HG03175 (cell line): Measurements from ENCODE around the gene CFAP47.
"Not testable (repeated sequence)": the region's sequence is repeated elsewhere in the genome, so short reads cannot be mapped to it uniquely, and the experiment has no call there.

Experiments
- ATAC-seq: cut with Tn5 transposase; IDR thresholded peaks from one replicate; pipeline ENCODE4 v1.9.1; 2021; ENCODE audit warnings: mild to moderate bottlenecking, moderate library complexity; ENCODE audit not compliant: unreplicated experiment

CFAP47 gene, protein sequence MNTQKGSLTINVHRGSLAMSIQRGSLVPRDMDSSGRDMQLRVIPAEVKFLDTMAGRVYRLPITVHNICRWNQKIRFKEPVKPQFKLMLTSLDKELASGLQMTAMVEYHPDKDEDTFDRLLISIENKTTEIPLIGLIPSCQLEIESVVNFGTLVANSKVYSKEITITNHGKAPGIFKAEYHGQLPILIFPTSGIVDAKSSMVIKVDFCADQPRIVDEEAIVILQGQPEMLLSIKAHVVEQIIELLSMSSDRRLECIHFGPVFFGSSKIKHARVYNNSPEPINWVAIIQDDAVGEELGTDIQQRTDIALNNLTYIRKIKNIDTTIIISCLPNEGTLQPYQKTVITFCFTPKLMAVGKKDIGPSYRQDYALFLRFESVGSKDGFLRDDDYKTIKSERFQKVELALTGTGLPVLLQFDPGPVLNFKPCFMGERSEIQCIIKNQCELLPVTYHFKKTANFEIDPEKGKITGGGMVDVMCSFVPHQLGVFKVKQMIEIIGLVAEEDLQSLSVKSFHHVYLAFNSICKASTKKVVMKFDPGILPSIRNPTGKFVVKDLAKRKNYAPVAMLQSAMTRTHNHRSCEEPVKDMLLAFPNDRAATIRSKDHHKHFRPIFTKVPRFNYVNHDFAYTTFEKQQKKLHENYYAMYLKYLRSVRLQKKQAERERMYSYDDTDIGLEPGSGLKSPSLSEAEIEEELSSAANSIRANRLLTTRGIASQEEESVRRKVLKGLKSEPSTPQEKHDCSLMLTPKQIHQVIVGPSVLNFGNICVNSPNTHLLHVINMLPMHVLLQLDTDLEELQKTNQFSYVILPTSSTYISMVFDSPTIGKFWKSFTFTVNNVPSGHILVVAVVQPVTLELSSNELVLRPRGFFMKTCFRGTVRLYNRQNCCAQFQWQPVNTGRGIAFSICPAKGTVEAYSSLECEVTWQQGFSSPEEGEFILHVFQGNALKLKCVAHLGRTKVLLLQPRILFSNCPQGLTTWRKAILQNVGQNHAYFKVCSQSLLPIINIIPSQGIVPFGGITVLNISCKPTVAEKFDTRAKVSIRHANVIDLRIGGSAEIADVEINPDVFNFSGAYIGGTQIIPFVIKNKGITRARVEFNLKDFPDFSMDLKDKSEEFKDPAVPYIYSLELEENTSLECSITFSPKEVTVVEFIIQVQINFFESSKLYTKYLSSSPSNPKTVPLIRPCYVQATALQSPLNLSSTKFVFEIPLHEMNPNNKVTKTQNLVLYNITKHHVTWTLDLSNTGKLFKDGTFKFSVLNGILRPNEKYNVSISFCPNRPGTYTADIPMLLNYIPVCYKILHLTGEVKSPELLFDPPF (N-terminal part only)

DNA sequence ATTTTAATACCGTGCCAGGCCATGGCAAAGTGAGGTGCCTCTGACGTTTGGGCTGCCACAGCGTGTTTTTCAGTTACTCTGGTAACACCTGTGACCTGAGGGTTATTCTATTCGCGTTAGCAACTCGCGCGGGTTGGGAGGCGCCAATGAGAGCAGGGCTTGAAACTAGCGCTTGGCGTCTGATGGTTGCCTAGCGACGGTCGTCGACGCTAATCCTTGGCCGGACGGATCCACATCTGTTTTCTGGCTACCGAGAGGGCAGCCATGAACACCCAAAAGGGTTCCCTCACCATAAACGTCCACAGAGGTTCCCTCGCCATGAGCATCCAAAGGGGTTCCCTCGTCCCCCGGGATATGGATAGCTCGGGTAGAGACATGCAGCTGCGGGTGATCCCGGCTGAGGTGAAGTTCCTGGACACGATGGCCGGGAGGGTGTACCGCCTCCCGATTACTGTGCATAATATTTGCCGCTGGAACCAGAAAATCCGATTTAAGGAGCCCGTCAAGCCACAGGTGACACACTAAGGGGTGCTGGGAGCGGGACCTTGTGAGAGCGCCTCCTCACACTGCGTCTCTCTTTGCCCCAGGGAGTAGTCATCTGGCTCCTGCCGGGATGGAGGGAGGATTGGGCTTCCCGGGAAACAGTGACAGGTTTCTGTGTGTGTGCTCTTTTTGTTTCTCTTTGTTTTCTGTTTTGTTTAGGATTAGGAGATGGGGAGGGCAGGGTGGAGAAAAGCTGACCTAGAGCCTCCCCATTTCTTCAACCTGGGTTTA, at the start of gene CFAP47:
CFAP47 (plus strand) TSS at position 199 of the 774 bp plus-strand sequence; CDS start at position 265, 66 bp downstream.
- no peak for ATAC-seq

DNA sequence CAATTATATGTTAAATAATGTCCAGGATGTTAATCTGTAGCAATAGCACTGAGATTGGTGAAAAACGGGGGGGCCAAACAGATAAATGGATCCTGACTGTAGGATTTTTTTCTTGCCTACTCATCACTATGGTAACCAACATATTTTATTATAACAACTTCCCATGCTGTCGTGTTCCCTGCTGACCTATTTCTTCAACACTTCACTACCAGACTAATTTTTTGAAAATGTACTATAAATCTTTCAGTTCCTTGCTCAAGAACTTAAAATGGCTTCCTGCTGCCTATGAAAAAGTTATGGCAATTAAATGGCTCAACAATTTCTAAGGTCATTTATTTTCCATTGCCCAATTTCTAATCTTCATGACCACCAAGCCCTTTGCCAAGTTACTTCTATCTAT, 38.9 kb upstream of the CFAP47 start:
- no peak for ATAC-seq

DNA sequence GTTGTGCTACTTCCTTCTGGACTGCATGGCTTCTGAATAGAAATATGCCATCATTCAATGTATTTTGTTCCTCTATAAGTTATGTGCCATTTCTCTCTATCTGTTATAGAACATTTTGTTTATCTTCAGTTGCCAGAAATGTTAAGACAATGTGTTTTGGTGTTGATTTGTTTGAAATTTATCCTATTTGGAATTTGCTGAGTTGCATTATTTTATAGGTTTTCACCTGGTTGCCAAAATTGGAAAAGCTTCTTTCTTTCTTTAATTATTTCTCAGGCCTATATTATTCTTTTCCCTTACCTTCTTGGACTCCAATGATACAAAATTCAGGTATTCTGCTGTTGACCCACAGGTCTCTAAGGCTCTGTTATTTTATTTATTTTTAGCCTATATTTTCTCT, 33.4 kb upstream of the CFAP47 start:
- ATAC-seq: no peak

DNA sequence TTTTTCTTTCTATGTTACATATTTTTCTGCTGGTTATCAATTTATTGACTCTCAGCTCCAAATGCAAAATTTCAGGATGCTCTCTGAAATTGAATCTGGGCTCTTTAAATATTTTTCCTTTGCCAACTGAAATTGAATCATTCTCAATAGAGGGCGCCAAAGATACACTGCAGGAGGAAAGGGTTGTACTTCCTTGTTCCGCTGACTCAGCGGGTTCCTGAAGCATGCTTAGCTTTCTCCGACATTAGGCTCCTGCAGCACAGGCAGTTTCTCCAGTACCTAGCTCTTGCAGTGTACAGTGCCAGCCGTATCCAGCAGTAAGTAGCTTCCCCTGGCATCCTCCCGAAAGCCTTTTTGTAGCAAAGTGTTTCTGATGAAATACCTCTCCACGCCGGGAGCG, 28.8 kb upstream of the CFAP47 start:
- ATAC-seq: no peak

DNA sequence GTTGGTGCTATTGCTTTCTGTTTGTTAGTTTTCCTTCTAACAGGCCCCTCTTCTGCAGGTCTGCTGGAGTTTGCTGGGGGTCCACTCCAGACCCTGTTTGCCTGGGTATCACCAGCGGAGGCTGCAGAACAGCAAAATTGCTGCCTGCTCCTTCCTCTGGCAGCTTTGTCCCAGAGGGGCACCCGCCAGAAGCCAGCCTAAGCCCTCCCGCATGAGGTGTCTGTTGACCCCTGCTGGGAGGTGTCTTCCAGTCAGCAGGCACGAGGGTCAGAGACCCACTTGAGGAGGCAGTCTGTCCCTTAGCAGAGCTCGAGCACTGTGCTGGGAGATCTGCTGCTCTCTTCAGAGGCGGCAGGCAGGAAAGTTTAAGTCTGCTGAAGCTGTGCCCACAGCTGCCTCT, 67.3 kb downstream of the CFAP47 start:
- not testable (repeated sequence) for ATAC-seq

DNA sequence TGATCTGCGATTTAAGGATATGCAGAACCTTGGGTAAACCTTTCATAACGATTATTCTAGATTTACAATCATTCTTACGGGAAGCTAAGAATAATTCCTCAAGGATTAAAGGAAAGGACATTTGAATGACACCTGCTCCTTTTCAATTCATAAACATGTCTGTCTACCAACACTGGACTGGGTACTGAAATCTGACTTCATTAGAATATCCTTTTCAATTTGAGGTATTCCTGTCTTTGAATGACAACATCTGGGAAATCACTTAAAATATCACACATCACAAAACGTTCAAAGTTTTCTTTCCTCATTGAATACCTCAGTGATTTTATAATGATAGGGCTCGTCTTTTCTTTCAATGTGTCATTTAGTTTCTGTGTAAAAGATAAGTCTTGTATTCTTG, 87.7 kb downstream of the CFAP47 start:
- ATAC-seq: no peak

DNA sequence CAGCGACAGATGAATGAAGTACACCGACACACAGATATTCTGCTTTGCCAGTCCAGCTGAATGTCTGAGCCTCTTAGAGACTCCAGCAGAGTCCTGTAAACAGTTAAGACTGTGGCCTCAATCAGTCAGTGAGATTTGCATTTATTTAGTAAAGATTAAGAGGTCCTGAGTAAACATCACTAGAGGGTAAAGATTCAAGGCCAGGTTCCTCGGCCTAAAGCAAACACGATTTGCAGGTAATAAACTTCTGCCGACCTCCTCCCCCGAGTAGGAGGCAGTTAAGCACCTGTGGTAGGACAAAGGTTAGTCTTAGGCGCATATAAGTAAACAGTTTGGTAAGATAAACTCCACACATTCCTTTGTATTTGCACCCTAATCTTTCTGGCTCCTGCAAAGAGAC, 99.6 kb downstream of the CFAP47 start:
- ATAC-seq: no peak

DNA sequence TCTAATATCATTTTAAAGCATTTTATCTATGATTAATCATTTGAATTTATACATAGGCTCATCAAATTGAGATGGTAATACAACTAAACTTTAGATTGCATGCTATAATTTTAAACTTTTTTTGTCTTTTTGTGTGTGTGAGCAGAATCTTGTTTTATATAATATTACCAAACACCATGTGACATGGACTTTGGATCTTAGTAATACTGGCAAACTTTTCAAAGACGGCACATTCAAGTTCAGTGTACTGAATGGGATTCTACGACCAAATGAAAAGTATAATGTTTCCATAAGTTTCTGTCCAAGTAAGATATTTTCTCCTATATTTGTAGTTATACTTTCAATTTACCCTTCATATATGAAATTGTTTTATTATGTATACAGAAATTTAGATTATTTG, 116.0 kb downstream of the CFAP47 start:
- no peak for ATAC-seq

DNA sequence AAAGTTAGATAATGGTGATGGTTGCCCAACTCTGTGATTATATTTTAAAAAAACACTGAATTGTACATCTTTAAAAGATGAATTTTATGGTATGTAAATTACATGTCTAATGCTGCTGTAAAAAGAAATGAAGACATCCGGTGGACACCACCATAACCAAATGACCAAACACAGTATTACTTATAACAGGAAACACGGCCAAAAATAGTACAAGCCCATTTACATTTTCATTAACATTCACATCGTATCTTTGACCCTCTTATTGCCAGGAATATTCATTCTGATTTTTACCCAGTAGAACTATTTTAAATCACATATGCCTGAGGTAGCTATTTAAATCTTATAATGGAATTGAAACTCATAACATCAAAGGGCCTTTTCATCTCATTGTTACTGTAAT, 143.2 kb downstream of the CFAP47 start:
- no peak for ATAC-seq

DNA sequence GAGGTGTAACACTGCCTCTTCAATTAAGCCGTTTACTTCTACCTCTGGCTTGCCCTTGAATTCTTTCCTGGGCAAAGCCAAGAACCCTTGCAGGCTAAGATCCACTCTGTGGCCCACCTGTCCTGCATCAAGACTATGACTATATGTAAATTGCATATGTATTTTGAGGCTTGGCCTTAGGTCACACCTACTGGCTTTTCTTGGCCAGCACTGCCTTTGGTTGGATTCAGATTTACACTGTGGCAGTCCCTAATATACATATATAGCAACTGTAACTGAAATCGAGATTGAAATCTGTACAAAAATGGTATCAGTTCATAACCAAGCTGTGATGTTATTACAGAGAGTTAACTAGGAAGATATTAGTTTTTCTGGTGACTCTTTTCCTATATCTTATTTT, 151.5 kb downstream of the CFAP47 start:
- no peak for ATAC-seq

DNA sequence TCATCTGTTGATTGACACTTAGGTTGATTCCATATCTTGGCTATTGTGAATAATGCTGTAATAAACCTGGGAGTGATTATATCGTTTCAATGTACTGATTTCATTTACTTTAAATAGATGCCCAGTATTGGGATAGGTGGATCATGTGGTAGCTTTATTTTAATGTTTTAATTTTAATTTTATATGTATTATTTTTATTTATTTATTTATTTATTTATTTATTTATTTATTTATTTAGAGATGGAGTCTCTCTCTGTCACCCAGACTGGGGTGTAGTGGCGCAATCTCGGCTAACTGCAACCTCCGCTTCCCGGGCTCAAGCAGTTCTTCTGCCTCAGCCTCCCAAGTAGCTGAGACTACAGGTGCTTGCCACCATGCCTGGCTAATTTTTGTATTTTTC, 155.5 kb downstream of the CFAP47 start:
- ATAC-seq: not testable (repeated sequence)

DNA sequence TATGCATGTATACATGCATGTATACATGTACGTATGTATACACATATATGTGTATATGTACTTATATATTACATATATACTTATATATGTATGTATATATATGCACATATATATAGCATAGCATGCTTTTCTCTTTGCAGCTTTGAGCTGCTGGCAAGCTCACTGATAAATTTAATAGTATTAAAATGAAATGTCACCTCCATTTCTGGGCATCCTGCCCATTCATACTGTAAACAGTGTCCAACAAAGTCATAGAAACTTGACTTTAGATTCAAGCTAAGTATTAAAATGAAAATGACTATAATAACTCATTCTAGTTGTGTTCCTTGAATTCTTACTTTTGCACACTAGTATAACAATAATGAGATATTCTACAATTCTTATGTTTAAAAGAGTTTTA, 163.7 kb downstream of the CFAP47 start:
- no peak for ATAC-seq

DNA sequence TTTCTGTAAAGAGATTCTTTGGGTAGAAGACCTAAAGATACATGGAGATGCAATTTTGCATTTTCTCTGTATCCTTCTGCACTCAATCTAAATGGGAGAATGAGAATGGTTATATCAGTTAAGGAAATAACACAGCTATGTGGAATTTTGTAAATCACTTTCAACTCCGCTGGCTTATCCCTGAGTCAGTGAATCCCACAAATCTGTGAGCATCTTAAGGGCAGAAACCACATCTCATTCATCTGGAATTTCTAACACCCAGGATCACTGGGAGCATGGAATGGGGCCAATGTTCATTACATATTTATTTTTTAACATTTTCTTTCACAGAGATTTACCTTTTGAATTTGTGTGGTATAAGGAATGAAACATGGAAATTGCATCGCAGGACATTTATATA, 167.8 kb downstream of the CFAP47 start:
- ATAC-seq: no peak

DNA sequence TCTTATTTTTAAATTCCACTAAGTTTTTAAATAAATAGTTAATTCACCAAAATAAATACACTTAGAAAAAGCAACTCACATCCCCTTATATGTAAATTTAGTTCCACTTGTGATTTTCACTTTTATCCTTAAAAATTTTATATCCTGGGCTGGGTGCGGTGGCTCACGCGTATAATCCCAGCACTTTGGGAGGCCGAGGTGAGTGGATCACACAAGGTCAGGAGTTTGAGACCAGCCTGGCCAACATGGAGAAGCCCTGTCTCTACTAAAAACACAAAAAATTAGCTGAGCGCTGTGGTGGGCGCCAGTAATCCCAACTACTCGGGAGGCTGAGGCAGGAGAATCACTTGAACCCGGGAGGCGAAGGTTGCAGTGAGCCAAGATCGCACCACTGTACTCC, 169.4 kb downstream of the CFAP47 start:
- ATAC-seq: not testable (repeated sequence)

DNA sequence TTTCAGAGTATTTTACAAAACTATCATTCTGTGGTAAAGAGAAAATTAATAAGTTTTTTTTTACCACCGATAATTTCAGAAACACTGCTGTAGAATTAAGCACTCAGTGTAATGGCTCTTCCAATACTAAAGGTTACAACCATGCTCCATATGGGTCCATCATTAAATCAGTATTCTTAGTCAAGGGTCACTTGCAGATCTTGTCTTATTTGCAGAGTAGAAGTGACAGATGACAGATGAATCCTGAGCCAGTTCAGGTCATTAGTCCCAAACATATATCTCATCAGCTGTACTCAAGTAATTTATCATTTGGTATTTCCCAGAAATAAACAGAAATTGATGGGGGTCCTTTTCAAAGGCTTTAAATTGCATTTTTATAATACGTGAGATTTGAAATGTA, 182.9 kb downstream of the CFAP47 start:
- no peak for ATAC-seq

DNA sequence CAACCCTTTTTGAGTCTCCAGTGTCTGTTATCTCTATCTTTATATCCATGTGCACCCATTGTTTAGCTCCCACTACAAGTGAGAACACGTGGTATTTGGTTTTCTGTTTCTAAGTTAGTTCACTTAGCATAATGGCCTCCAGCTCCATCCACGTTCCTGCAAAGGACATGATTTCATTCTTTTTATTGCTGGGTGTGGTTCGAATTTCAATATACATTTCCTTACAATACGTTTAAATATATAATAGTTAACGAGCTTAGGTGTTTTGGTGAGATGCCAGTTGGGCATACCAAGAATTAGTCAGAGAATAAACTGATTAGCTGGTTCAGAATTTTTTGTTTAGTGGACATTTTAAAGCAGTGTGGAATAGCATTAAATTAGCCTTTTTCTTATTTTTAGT, 196.7 kb downstream of the CFAP47 start:
- no peak for ATAC-seq

DNA sequence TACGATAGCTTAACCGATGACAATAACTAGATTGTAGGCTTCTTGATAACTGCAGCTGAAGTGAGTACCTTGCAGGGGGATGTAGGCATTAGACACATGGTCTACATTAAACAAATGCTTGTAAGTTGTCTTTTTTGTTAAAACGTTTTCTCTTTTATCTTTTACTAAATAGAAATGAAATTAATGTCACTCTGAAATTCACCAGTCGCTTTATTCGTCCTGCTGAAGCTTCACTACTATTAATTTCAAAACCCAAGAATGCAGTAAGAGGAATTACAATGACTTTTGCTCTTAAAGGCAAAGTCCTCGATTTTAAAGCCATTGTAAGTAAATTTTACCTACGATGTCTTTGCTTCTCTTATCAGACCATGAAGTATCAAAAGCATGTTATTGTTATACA, 239.7 kb downstream of the CFAP47 start:
- no peak for ATAC-seq

DNA sequence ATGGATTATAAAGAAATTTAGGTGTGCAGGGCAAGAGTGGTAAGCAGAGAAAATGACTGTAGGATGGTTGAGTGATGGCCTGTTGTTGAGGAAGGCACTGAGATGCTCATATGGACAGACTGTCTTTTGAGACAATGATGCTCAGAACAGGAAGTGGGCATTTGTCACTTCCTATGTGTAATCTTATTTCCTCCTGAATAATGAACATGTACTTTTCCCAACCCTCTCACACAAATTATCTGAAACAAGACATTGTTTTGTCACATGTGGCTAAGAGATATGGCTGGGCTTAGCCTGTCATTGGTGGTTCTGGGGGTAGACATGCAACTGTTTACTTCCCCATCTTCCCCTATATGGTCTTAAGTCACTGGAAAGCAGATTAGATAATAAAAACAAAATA, 240.5 kb downstream of the CFAP47 start:
- ATAC-seq: no peak

DNA sequence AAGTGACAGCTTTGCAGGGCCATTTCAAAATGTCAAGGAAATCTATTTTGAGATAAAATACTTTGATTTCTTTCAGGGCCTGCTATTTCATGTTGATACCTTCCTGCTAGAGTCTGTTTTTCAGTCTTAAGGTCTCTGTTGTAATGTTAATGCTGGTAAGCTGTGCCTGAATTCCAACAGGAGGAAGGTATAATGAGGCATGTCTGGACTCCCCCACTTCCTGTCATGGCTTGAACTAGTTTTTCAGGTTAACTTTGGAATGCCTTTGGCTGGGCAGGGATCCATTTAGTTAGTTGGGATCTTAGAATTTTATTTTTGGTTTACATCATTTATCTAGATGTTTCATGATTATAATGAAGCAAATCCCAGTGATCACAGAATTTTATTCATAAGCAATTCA, 279.0 kb downstream of the CFAP47 start:
- no peak for ATAC-seq

DNA sequence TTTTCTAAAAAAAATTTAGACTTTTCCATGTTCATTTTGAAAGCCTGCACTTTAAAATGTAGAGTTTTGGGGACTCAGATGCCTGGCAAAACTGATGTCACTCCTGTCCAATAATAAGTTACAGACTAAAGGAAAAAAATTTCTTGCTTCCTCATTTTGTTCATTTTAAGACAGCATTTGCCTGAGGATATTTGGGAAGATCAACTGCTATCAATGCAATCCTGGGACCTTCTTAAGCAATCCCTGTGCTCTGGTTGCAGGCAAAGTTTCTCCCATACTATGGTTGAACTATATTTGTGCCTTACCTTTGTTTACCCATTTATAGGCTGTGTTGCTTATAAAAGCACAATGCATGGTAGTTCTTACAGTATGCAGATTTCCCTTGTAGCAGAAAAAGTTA, 280.4 kb downstream of the CFAP47 start:
- no peak for ATAC-seq
